ENCODE data around the gene CEP70.

Gene CEP70

DNA sequence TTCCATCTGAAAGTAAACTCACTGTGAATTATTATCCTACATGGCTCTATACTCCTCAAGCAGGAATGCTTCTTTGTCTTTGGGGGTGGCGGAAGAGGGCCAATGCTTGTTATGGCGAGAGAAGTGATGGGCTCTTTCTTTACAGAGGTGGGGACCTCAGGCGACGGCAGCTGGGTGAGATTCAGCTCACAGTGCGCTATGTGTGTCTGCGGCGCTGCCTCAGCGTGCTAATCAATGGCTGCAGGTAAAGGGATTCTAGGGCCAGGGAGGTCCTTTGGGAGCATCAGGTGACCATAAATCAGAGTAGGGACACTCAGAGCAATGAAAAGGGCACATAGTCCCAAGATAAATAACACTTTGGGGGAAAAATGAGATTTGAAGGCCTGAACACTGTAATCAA lies 120.7 kb downstream of the CEP70 start:
- TF ChIP-seq, protein P1, sequence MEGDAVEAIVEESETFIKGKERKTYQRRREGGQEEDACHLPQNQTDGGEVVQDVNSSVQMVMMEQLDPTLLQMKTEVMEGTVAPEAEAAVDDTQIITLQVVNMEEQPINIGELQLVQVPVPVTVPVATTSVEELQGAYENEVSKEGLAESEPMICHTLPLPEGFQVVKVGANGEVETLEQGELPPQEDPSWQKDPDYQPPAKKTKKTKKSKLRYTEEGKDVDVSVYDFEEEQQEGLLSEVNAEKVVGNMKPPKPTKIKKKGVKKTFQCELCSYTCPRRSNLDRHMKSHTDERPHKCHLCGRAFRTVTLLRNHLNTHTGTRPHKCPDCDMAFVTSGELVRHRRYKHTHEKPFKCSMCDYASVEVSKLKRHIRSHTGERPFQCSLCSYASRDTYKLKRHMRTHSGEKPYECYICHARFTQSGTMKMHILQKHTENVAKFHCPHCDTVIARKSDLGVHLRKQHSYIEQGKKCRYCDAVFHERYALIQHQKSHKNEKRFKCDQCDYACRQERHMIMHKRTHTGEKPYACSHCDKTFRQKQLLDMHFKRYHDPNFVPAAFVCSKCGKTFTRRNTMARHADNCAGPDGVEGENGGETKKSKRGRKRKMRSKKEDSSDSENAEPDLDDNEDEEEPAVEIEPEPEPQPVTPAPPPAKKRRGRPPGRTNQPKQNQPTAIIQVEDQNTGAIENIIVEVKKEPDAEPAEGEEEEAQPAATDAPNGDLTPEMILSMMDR (IDR thresholded peaks at IDR 0.05; ENCODE audit: control insufficient read depth, extremely low read depth, insufficient read depth) = no peak
- no peak overlapping the region for H3K4me3 ChIP-seq (ENCODE audit: low read depth, low read length)
- DNase-seq (ENCODE audit: low read depth) = no peak

DNA sequence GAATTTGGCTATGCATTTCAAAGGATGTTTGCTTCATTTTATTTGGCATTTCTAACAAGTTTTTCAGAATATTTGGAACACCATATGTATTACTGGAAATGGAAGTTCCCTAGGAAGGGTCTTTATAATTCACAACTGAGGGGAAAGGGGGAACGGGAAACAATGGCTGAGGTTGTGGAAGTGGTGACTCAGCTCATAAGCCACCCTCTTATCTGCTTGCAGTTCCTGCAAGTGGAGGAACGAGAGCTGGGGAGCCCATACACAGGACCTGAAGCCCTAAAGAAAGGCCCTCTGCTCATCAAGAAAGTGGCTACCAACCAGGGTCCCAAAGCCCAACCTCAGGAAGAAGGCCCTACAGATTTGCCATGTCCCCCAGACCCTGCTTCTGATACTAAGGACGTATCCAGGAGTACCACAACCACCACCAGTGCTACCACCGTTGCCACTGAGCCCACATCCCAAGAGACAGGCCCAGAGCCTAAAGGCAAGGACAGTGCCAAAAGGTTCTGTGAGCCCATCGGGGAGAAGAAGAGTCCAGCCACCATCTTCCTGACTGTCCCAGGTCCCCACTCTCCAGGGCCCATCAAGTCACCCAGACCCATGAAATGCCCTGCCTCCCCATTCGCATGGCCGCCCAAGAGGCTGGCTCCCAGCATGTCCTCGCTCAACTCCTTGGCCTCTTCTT lies 121.8 kb downstream of the CEP70 start:
- no peak overlapping the region for H3K4me3 ChIP-seq (ENCODE audit: low read depth, low read length)
- TF ChIP-seq, protein P1 (IDR thresholded peaks at IDR 0.05; ENCODE audit: control insufficient read depth, extremely low read depth, insufficient read depth) = no peak
- no peak for DNase-seq (ENCODE audit: low read depth)

- TF ChIP-seq, protein P1 (IDR thresholded peaks at IDR 0.05; ENCODE audit: control insufficient read depth, extremely low read depth, insufficient read depth) = no peak
- H3K4me3 ChIP-seq (ENCODE audit: low read depth, low read length) = no peak overlapping the region
- DNase-seq (ENCODE audit: low read depth) = no peak
Measured at GRCh38 chr3:138471481-138471880, 122.6 kb downstream of the CEP70 start.

GRCh38 chr3:138470687-138471086 lies 123.4 kb downstream of the CEP70 start:
- DNase-seq (ENCODE audit: low read depth) = no peak
- TF ChIP-seq, protein P1 (IDR thresholded peaks at IDR 0.05; ENCODE audit: control insufficient read depth, extremely low read depth, insufficient read depth) = no peak
- H3K4me3 ChIP-seq (ENCODE audit: low read depth, low read length) = no peak overlapping the region

DNA sequence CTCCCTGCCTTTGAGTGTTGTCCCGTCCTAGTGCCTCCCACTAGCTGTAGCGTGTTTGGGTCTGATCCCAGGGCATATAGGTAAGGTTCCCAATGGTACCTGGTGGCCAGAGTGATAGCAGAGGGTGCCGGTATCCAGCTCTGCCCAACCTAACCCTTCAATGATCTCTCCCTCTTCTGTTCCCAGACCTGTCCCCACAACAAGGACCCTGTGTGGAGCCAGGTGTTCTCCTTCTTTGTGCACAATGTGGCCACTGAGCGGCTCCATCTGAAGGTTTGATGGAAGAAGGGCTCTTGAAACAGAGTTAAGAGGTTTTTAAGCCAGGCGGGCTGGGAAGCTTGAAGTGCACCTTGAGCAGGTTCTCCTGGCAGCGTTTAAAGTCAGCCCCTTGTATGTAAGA lies 124.2 kb downstream of the CEP70 start:
- TF ChIP-seq, protein P1 (IDR thresholded peaks at IDR 0.05; ENCODE audit: control insufficient read depth, extremely low read depth, insufficient read depth) = no peak
- DNase-seq (ENCODE audit: low read depth) = no peak

DNA sequence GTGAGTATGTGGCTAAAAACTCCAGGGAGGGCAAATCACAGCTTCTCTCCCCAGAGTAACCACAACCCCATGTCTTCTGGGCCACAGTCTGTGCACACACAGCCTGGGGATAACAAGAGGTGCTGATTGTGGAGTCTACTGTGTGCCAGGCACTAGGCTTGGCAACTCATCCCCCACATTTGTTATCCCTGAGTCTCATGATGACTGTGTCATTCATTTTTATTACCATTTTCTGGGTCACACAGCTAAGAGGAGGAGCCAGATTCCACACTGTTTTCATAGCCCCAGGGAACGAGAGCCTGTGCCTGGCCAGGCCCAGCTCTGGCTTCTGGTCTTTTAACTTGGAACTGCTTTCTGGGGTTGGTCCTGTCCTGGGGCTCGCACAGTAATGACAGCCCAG lies 125.2 kb downstream of the CEP70 start:
- TF ChIP-seq, protein P1 (IDR thresholded peaks at IDR 0.05; ENCODE audit: control insufficient read depth, extremely low read depth, insufficient read depth) = no peak
- no peak overlapping the region for H3K4me3 ChIP-seq (ENCODE audit: low read depth, low read length)
- no peak for DNase-seq (ENCODE audit: low read depth)

More for the DNA sequence above, 124.2 kb downstream of the CEP70 start:
- no peak overlapping the region for H3K4me3 ChIP-seq (ENCODE audit: low read depth, low read length)

- no peak for DNase-seq (ENCODE audit: low read depth)
- TF ChIP-seq, protein P1 (IDR thresholded peaks at IDR 0.05; ENCODE audit: control insufficient read depth, extremely low read depth, insufficient read depth) = no peak
- H3K4me3 ChIP-seq (ENCODE audit: low read depth, low read length) = no peak overlapping the region
Measured at GRCh38 chr3:138468451-138468850, 125.6 kb downstream of the CEP70 start.

Measured in LNCaP clone FGC (cell line).